Activated naive CD4-positive, alpha-beta T cell treated with anti-CD3 and anti-CD28 coated beads, Interleukin-2, amount 50 U/mL, for 16 hours (primary cell): ENCODE data around the gene NIM1K.
"Not testable (repeated sequence)": the region's sequence is repeated elsewhere in the genome, so short reads cannot be mapped to it uniquely, and the experiment has no call there.

Experiments used
- DNase-seq: peaks from one replicate; pipeline ENCODE4 v3.0.0-alpha.2; 2020

NIM1K gene

GRCh38 chr5:43232943-43233833 lies 41.2 kb downstream of the NIM1K start:
- DNase-seq, result no peak

DNA sequence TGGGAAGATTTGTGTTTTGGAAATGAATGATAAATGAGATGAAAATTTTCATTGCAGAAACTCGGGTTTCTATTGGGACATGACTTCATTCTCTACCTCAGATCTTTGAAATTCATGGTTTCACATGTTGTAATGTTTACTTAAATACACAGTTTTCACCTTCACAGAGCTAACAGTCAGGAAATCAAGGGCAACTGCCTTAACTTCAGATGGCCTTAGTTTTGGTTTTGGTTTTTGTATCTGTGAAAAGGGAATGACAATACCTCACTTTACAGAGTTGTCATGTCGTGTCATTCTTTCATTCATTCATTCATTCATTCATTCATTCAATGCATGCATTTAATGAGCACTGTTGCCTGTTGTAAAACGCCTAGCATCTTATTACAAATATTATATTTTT lies 41.9 kb downstream of the NIM1K start:
- no peak for DNase-seq

- no peak for DNase-seq
Measured at GRCh38 chr5:43236653-43237355, 44.8 kb downstream of the NIM1K start.

- DNase-seq, result no peak
Measured at GRCh38 chr5:43242196-43242595, 50.2 kb downstream of the NIM1K start.

- no peak for DNase-seq
Measured at GRCh38 chr5:43243270-43243669, 51.2 kb downstream of the NIM1K start.

DNA sequence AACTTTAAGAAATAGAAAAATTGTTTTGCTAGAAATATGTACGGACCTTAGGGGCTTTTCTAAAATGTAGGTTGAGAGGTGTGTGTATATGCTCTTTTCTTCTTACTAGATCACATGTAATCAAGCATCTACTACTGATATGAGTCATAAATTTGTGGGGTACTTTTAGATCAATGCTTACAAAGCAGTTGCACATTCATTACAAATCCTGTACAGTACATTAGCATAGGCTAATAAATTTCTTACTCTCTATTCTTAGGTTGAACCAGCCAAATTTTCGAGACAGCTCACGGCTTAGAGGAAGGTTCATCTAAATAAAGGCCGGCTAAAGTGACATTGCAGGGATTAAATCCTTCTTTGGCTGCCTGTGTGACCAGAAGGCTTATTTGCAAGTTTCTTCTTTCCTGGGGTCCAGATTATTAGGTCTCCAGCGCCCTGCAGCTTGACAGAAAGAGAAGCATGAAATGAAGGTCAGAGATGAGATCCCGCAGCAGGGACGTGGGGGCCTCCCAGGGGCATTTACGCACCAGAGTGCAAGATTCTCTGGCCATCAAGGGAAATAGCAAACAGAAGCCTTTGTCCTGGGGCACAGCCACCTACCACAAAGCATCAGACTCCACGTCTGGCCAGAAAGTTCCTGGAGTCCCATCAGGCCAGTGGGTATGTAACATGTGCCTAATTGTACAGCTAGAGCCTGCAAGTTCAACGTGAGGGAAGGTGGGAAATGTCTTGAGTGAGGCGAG lies 53.0 kb downstream of the NIM1K start:
- DNase-seq, result no peak

- DNase-seq, result no peak
Measured at GRCh38 chr5:43245724-43246385, 53.8 kb downstream of the NIM1K start.

- no peak for DNase-seq
Measured at GRCh38 chr5:43251754-43252153, 59.7 kb downstream of the NIM1K start.

DNA sequence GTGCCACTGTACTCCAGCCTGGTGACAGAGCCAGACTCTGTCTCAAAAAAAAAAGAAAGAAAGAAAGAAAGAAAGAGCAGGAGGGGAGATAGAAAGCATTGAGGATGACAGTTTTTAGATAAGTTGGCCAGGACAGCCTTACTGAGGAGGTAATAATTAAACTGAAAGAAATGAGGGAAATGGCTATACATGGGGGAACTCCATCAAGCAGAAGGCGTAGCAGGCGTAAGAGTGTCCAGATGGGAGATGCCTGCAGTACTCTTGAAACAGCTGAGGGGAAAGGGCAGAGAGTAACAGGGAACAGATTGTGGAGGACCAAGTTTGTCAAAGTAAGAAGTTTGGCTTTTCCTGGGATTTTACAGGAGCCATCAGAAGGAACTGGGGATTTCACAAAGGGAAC lies 63.7 kb downstream of the NIM1K start:
- no peak for DNase-seq

GRCh38 chr5:43256261-43256966 lies 64.4 kb downstream of the NIM1K start:
- no peak for DNase-seq

DNA sequence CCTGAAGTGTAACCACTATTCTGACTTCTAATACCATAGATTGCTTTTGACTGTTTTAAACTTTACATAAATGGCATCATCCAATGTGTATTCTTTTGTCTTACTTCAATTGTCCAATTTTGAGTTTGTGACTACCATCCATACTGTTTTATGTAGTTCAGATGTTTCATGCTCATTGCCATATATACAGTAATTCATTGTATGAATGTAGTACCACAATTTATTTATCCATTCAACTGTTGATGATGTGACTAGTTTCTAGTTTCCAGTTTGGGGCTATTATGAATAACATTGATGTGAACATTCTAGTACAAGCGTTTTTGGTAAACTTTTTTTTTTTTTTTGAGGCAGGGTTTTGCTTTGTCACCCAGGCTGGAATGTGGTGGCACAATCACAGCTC lies 66.1 kb downstream of the NIM1K start:
- DNase-seq, result no peak

DNA sequence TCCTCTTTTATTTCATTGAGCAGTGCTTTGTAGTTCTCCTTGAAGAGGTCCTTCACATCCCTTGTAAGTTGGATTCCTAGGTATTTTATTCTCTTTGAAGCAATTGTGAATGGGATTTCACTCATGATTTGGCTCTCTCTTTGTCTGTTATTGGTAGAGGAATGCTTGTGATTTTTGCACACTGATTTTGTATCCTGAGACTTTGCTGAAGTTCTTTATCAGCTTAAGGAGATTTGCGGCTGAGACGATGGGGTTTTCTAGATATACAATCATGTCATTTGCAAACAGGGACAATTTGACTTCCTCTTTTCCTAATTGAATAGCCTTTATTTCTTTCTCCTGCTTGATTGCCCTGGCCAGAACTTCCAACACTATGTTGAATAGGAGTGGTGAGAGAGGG lies 70.2 kb downstream of the NIM1K start:
- not testable (repeated sequence) for DNase-seq

DNA sequence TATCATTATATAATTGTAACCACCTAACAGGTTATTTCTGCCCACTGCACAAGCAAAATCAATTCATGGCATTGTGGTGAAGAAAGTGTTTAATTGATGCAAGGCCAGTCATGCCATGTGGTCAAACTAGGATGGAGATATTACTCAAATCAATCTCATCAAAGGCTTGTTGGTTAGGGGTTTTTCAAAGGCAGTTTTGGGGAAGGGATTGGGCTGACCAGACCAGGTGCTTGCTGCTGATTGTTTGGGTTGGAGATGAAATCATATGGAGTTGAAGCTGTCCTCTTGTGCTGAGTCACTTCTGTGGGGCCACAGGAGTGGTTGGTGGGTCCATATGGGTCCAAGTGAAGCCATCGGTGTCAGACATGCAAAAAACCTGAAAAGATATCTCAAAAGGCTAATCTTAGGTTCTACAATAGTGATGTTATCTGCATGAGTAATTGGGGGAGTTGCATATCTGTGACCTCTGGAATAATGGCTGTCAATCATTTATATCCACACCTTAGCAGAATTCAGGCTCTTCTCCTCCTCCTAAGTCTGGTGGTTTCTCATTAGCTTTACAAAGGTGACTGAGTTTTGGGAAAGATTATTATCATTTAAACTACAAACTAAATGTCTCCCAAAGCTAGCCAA lies 76.3 kb downstream of the NIM1K start:
- DNase-seq, result no peak

DNA sequence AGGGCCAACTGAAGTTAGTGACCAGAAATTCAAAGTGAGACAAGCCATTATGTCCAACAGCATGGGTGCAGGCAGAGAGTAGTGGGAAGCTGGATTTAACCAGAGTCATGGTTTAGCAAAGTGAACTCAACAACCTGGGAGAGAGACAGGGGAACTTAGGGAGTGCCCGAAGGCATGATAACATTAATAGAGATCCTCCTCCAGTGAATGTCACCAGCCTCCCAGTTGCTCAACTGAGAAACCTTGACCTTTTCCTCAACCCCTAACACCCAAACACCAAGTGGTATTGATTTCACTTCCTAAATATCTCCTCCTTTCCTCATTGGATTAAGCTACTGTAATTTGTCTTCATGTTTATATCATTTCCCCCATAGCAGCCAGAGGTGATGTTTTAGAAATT lies 78.6 kb downstream of the NIM1K start:
- no peak for DNase-seq

DNA sequence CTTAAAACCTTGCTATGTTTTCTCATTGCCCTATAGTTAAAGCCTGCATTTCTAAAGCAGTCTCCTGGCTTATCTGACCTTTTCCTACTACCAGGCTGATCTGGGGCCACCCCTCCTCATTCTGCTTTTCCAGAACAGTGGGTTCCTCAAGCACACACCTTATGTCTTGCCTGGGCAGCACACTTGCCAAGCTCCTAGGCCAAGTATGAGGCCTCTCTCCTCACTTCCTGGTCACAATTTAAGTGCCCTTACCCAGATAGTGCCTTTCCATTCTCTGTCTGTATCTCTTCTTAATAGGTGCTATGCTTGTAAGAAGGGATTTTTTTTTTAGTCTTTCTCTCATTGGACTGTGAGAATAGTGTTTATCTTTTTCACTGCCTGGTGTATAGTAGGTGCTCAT lies 81.5 kb downstream of the NIM1K start:
- DNase-seq, result no peak

GRCh38 chr5:43274435-43275114 lies 82.5 kb downstream of the NIM1K start:
- DNase-seq, result no peak

DNA sequence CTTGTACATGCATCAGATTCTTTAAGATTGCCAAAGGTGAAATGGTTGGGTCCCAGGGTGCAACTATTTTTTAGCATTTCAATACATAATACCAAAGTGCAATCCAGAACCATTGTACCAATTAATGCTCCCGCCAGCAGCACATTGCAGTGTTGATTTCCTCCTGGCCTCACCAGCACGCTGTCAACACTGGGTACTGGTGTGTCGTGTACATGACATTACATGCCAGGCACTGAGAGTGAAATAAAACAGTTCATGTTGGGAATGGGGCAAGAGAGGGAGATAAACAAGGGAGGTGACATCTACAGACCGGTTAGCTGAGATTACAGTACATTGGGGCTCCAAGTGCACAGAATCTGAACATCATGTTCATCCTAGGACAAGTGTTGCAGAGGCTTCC lies 83.4 kb downstream of the NIM1K start:
- no peak for DNase-seq

DNA sequence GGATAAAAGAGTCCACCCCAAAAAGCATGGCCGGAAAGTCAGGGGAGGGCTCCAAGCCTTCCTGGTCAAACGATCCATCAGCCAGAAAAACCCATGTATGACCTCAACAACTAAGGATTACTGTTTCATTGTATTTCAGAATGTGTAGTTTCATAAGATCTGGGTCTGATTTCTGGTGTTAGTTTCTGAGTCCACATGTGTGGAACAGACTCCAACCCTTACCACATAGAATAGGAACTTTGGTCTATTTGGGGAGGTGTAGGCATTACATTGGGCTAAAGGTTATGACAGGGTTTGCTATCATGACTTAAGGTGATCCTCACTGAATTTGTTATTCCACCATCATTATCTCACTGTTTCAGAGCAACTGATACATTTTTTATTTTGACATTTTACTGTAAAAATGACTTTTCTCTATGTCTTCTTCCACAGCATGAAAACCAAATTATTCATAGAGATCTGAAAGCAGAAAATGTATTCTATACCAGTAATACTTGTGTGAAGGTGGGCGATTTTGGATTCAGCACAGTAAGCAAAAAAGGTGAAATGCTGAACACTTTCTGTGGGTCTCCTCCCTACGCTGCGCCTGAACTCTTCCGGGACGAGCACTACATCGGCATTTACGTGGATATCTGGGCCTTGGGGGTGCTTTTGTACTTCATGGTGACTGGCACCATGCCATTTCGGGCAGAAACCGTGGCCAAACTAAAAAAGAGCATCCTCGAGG lies 87.7 kb downstream of the NIM1K start:
- no peak for DNase-seq

GRCh38 chr5:43281840-43282658 lies 90.0 kb downstream of the NIM1K start:
- DNase-seq, result no peak

DNA sequence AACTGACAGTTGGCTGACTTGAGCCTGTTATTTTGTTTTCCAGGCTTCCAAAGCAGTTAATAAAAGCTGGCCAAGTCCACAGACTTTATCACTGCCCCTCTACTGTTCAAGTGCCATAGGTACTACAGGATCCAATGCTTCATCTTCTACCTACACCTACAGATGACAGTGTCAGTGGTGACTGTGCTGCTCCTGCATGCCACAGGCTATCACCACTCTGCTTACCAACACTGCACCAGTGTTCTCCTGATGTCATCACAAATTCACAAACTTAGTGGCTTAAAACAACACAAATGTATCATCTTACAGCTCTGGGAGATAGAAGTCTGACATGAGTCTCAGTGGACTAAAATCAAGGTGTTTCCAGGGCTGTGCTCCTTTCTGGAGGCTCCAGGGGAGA lies 94.6 kb downstream of the NIM1K start:
- no peak for DNase-seq
